ENCODE results near the gene KIF21B. TPM values are rescaled to one million over a fixed set of nuclear protein-coding genes. Genes with fewer than 3 reads are reported as not detected.

The KIF21B gene
- total and polyA plus RNA-seq, 2 of the 8 experiments (the other 6 are each of a cell fraction or from before 2014, with no cell fraction given), result 10.8 to 26.5 TPM

DNA sequence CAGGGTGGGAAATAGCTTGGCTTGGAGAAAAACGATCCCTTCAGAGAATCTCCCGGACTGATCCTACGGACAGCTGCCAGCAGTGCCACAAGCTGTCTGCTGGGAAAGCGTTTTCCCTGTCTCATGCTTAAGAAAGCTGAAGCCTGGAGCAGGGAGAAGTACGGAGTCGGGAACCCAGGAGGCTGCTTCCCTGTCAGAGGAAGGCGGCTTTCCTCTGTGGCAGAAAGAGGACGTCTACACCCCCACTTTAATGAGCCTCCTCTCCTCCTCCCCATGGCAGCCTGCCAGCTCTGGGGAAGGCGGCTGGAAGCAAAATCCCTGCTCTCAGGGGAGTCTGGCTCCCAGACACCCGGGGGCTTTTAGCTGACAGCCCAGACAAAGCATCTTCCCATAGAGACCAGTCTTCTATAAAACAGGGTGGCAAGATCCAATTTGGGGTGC, 7.3 kb downstream of the KIF21B start:
- H3K18ac ChIP-seq (ENCODE audit: extremely low read depth, low read length), result no peak overlapping the region
- H2AFZ ChIP-seq (ENCODE audit: low read length), result no peak overlapping the region
- no peak for TF ChIP-seq GTF2F1 (IDR thresholded peaks at IDR 0.05; ENCODE audit: borderline replicate concordance, low read depth, low read length)
- no peak for TF ChIP-seq EGR1 (IDR thresholded peaks at IDR 0.05; ENCODE audit: borderline replicate concordance, low read depth, low read length)
- TF ChIP-seq RNF2 (IDR thresholded peaks at IDR 0.05; ENCODE audit: borderline replicate concordance, low read depth, low read length, missing control alignments, poor library complexity, severe bottlenecking), result no peak
- no peak for TF ChIP-seq EP300 (IDR thresholded peaks at IDR 0.05; ENCODE audit: borderline replicate concordance in 1 of 2, low read depth in 2 of 2, low read length in 2 of 2)
- no peak for TF ChIP-seq TAF7 (optimal IDR thresholded peaks at IDR 0.05; ENCODE audit: borderline replicate concordance, low read depth, low read length)
- TF ChIP-seq, protein P1, sequence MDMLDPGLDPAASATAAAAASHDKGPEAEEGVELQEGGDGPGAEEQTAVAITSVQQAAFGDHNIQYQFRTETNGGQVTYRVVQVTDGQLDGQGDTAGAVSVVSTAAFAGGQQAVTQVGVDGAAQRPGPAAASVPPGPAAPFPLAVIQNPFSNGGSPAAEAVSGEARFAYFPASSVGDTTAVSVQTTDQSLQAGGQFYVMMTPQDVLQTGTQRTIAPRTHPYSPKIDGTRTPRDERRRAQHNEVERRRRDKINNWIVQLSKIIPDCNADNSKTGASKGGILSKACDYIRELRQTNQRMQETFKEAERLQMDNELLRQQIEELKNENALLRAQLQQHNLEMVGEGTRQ (IDR thresholded peaks at IDR 0.05; ENCODE audit: low read length), result no peak
- no peak for TF ChIP-seq SAP30 (IDR thresholded peaks at IDR 0.05; ENCODE audit: insufficient read depth, insufficient replicate concordance, low read length)
- H3K79me1 ChIP-seq (ENCODE audit: low read depth, low read length), result peaks cover 18% of the 10 kb centered on the region
- H2BK15ac ChIP-seq (ENCODE audit: low read length), result 0 out of 2 replicates have a peak overlapping the region, but pooled peaks have one; percentile 40
- no peak overlapping the region for H4K91ac ChIP-seq (replicated peaks; ENCODE audit: insufficient read length, low read length)
- H4K20me1 ChIP-seq (replicated peaks in 1 of 2; ENCODE audit: control insufficient read depth in 1 of 2, insufficient read depth in 2 of 2, low read length in 2 of 2), result peaks cover 3 to 5% of the 10 kb centered on the region in 2 experiments
- no peak overlapping the region for H2BK5ac ChIP-seq (ENCODE audit: low read depth, low read length)
- DNase-seq (ENCODE audit: low read depth in 1 of 2, low spot score in 2 of 2) (no peak), FAIRE-seq (no peak)
- H3K79me2 ChIP-seq (ENCODE audit: control insufficient read depth in 1 of 2, insufficient read depth in 2 of 2, low read length in 2 of 2), result peaks cover 0 to 34% of the 10 kb centered on the region in 2 experiments; a peak in 3 of 4 replicates
- no peak overlapping the region for H3K56ac ChIP-seq (replicated peaks; ENCODE audit: insufficient read length, low read depth, low read length)
- no peak overlapping the region for H3K14ac ChIP-seq (ENCODE audit: insufficient read length)
- H3K9ac ChIP-seq (replicated peaks in 1 of 4; ENCODE audit: extremely low read depth in 1 of 4, low read depth in 3 of 4, low read length in 3 of 4), result no peak overlapping the region
- H3K27me3 ChIP-seq (replicated peaks in 1 of 4; ENCODE audit: control insufficient read depth in 3 of 4, extremely low read depth in 1 of 4, insufficient read depth in 3 of 4, low read length in 3 of 4), result no peaks in the 10 kb centered on the region
- peaks cover 1% of the 10 kb centered on the region; the same call in 1 of the 2 replicates for H3K23me2 ChIP-seq (ENCODE audit: low read depth, low read length)
- H3K36me3 ChIP-seq (ENCODE audit: control insufficient read depth in 2 of 4, insufficient read depth in 4 of 4, low read length in 3 of 4), result no peaks in the 10 kb centered on the region
- no peak overlapping the region for H2BK120ac ChIP-seq (replicated peaks; ENCODE audit: low read depth, low read length)
- no peaks in the 10 kb centered on the region for H3K9me3 ChIP-seq (ENCODE audit: insufficient read depth in 2 of 2, low read depth in 1 of 2, low read length in 1 of 2)
- no peak overlapping the region for H3K4me3 ChIP-seq (ENCODE audit: extremely low read depth in 1 of 4, insufficient read depth in 2 of 4, low read depth in 3 of 4, low read length in 4 of 4)
- H4K8ac ChIP-seq (ENCODE audit: extremely low read depth, insufficient read depth, low read length), result no peak overlapping the region; the same call in 1 of the 2 replicates
- H3K4me2 ChIP-seq (ENCODE audit: insufficient read depth in 1 of 2, low read depth in 2 of 2, low read length in 2 of 2), result no peak overlapping the region
- H3K27ac ChIP-seq (ENCODE audit: low read depth, low read length), result no peak overlapping the region
- peaks cover 13 to 28% (median 19%) of the 10 kb centered on the region in 4 experiments for H3K4me1 ChIP-seq (replicated peaks in 1 of 4; ENCODE audit: control insufficient read depth in 3 of 4, insufficient read depth in 4 of 4, low read length in 3 of 4)
- 79% methylated on average over 10 of the region's 10 CpGs; no CpG with 5 or more reads in 1 of the 2 experiments for WGBS, 2 experiments (ENCODE audit: extremely low coverage in 1 of 2, insufficient coverage in 1 of 2, insufficient read length in 1 of 2, insufficient replicate concordance in 2 of 2, low coverage in 1 of 2, low lambda C conversion rate in 2 of 2, missing lambda C conversion rate in 1 of 2)
- no peak overlapping the region for H2BK12ac ChIP-seq (ENCODE audit: low read depth, low read length)
- CTCF ChIA-PET (ENCODE audit: partially characterized antibody), result interaction anchor here (0.8 to 23.5 kb wide), 10 partner anchors 9 to 103 kb away, joined by 3 to 532 read pairs (median 12); no protein-coding TSS in a partner anchor
- no peak overlapping the region for H2AK5ac ChIP-seq (ENCODE audit: low read depth, low read length)
- H2BK20ac ChIP-seq (ENCODE audit: low read length), result 0 out of 2 replicates have a peak overlapping the region, but pooled peaks have one; percentile 13
- no peak overlapping the region for H3K23ac ChIP-seq (ENCODE audit: insufficient read length)
- no peak overlapping the region for H4K5ac ChIP-seq (ENCODE audit: insufficient read length, low read depth, low read length)
- no peak overlapping the region for H3K4ac ChIP-seq (replicated peaks; ENCODE audit: insufficient read length, low read depth, low read length)
- POLR2A ChIA-PET (ENCODE audit: partially characterized antibody), result interaction anchor here (0.6 to 3.4 kb wide), 3 partner anchors 10 to 30 kb away, joined by 3 to 33 read pairs (median 3); no protein-coding TSS in a partner anchor
